Measurements from ENCODE around the gene ZNRF1.
"Not testable (repeated sequence)": the region's sequence is repeated elsewhere in the genome, so short reads cannot be mapped to it uniquely, and the experiment has no call there.

ZNRF1 gene

DNA sequence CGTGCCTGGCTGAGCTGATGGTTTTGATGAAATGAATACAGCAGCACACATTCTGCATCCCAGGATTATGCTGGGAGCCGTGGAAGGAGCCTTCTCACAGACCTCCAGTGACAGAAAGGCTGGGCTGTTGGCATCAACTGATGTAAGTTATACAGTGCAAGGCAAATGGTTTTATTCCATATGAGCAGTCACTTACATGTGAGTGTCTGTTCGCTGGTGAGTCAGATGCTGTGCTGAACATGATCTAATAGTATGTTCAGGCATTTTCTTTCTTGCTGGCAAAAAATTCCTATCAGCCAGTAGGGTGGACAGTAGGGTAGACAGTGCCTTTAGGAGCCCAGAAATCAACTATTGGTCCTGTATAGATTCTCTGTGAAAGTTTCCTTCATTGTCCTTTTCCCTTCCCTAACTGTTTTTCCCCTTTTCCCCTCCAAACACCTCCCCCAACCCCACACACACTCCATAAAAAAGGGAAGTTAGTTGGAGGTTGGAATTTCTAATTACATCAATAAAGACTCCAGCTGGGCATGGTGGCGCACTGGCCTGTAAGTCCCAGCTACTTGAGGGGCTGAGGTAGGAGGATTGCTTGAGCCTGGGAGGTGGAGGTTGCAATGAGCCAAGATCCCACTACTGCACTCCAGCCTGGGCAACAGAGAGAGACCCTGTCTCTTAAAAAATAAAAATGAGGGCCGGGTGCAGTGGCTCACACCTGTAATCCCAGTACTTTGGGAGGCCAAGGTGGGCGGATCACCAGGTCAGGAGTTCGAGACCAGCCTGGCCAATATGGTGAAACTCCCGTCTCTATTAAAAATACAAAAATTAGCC lies 81.6 kb downstream of the ZNRF1 start:
- no peak for DNase-seq

- DNase-seq, result no peak
These were observed 82.5 kb downstream of the ZNRF1 start for GRCh38 chr16:75081179-75081859.

GRCh38 chr16:75083813-75084212 lies 85.0 kb downstream of the ZNRF1 start:
- no peak for DNase-seq

- DNase-seq, result no peak
These were observed 86.7 kb downstream of the ZNRF1 start for GRCh38 chr16:75085556-75085955.

GRCh38 chr16:75086281-75086680 lies 87.5 kb downstream of the ZNRF1 start:
- DNase-seq, result no peak

DNA sequence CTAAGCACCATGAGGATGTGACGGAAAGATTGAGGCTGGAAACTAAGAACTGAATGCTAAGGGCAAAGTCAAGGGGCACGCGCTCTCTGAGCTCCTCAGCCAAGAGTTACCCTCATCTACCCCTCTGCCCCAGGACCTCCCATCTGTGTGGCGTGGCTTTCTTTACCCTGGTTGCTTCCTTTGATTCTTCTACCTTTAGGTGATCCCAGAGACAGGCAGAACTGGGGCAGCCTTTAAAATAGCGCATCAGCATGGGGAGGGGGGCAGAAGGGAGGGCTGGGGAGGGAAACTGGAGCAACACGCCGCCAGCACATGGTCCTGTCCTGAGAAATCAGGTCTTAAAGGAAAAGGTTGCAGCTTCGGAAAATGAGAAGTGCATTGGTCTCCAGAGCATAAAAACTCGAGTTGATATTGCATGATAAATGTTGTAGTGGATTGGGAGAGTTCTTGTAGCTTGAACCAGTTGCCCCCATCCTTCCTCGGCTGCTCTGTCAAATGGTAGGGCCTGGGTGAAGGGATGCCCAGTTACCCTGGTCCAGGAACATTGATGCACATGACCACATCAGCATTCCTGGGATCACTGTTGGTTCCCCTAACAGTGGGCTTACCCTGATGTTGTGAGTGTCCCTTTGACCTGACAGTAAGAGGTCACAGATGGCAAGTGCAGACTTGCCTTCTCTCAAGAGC lies 88.0 kb downstream of the ZNRF1 start:
- DNase-seq, result no peak

- no peak for DNase-seq
These were observed 88.7 kb downstream of the ZNRF1 start for GRCh38 chr16:75087375-75087979.

GRCh38 chr16:75088216-75088615 lies 89.4 kb downstream of the ZNRF1 start:
- DNase-seq, result no peak

DNA sequence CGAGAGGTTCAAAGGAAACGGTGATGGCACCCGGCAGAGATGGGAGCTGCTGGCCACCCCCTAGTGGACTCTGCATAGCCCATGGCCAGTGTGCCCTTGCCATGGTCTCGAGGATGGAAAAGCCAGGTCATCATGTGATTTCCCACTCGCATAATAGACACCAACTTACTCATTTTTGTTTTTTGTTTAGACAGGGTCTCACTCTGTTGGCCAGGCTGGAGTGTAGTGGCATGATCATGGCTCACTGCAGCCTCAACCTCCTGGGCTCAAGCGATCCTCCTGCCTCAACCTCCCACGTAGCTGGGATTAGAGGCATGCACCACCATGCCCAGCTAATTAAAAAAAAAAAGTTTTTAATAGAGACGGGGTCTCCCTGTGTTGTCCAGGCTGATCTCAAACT lies 90.1 kb downstream of the ZNRF1 start:
- no peak for DNase-seq

GRCh38 chr16:75089486-75090202 lies 90.8 kb downstream of the ZNRF1 start:
- DNase-seq, result no peak

GRCh38 chr16:75090899-75091298 lies 92.1 kb downstream of the ZNRF1 start:
- not testable (repeated sequence) for DNase-seq

- not testable (repeated sequence) for DNase-seq
These were observed 92.8 kb downstream of the ZNRF1 start for GRCh38 chr16:75091619-75092018.

GRCh38 chr16:75092777-75093176 lies 94.0 kb downstream of the ZNRF1 start:
- no peak for DNase-seq

DNA sequence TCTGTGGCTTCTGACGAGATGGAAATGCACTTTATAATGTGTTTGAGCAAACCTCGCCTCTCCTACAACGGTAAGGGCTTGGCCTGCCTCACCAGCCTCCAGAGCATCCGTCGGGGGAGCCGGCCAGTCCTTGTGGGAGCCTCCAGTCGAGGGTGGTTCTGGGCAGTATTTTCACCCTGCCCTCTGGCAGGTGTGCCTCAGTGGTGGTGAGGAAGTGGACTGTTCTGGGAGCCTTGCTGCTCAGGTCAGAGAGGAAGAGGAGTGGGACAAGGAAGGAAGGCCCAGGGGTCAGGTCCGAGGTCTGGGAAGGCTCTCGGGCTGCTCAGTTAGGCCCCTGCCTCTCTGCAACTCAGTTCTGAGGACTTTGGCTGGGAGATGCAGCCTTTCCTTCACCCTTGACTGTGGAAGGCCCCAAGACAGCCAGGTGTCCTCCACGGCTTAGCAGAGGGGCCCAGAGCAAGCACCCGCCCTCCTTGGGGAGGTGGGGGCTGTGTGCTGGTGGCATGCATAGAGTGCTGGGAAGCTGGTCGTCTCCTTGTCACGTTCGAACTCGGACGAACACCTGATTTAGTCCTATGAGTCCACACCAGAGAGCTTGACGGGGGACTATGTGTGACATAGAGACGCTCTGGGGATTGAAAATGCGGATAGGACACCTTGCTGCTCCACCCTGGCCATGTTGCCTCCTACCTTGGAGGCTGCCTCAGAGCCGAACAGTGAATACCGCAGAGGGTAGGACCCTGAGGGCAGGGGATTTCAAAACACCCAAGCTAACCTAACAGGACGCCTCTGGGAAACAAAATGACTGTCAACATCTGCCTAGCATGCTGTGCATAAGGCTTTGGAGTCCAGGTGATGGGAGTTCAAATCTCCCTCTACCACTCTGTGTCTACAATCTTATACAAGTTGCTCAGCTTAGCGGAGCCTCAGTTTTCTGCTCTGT lies 95.0 kb downstream of the ZNRF1 start:
- no peak for DNase-seq

DNA sequence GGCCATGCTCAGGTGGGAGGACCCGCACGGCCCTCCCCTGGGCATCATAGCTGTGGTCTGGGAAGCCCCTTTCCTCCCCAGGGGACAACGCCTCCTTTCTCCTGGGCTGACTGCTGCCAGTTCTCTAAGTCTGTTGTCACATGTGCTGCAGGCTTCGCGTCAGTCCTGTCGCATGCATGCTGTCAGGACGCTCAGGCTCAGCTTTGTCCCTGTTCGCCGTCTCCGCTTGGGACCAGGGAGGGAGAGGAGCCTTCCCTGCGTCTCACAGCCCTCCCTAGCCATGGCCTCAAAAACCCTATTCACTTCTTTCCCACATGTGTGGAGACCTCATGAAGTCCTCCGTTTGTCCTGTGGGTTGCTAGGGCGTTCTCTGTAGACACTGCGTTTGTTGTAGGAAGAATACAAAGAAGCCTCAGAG lies 96.4 kb downstream of the ZNRF1 start:
- DNase-seq, result no peak

- no peak for DNase-seq
These were observed 97.8 kb downstream of the ZNRF1 start for GRCh38 chr16:75096656-75097055.

- DNase-seq, result no peak
These were observed 98.5 kb downstream of the ZNRF1 start for GRCh38 chr16:75097191-75097761.

DNA sequence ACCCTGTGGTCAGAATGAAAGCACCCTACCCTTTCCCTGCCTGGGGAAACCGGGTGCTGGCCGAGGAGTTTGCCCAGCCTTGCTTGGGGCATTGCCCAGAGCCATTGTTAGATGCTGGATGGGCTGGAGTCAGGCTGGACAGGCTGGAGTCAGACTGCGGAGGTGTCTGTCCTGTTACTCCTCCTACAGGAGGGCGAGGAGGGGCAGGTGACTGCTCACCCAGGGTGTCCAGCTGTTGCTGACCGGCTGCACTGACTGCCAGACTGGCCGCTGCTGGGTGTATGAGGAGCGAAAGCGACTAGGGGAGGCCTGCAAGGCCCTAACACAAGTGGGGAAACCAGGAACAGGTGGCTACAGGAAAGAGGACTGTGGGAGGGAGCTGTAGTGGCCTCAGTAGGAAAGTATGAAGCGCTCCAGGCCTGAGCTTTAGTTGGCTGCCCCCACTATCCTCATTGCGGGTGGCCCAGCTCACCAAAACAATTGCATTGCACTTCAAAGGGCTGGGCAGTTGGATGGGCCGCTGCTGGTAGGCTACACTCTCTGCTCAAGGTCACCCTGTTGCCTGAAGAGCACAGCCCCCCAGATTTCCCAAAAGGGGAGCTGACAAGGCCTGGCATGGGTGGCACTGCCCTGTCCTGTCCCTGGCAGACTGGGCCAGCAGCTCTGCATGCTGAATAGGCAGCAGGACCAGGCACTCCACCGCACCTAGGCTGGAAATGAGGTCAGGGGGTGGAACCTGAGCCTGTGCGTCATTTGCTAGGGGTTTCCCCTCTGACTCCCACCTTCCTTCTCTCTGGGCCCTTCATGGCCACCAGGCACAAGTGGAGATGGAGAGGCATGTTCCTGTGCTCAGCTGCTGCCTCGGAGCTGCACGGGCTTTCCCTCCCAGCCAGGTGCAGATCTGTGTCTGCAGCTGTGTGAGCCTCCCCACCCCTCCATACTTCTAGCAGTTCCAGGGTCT lies 99.4 kb downstream of the ZNRF1 start:
- DNase-seq, result peak; percentile 66

GRCh38 chr16:75099075-75099667 lies 100.3 kb downstream of the ZNRF1 start:
- no peak for DNase-seq

Measured in activated CD4-positive, alpha-beta T cell treated with anti-CD3 and anti-CD28 coated beads, Interleukin-2, amount 50 U/mL, for 1 hour (primary cell).